Body of pancreas (tissue), 4 donors: ENCODE measurements around the gene BACH1. TPM values are rescaled to one million over a fixed set of nuclear protein-coding genes. Genes with fewer than 3 reads are reported as not detected.

ENCODE experiments used
- ATAC-seq: fragments of 150-250 bp; one replicate; pipeline ENCODE4 v1.9.1; 2016
- DNase-seq, 4 donors: peaks; one replicate each; pipeline ENCODE4 v3.0.0-alpha.2; 2019
- H3K27ac ChIP-seq, 4 donors: fragments of 200-600 bp; sonication (generic); 1 replicate in 3 of 4; 2 replicates in 1 of 4; pipeline versions ENCODE4 v1.5.1 to v1.6.1; 2016 to 2019; ENCODE audit warnings: mild to moderate bottlenecking in 1 of 4, mixed read lengths in 1 of 4, moderate library complexity in 1 of 4
- H3K27me3 ChIP-seq, 2 donors: fragments of 200-600 bp; sonication (generic); one replicate each; pipeline ENCODE4 v1.6.0; 2016; ENCODE audit warnings: mild to moderate bottlenecking in 1 of 2
- H3K36me3 ChIP-seq, 2 donors: fragments of 200-600 bp; sonication (generic); replicated peaks in 1 of 2; 2 replicates each; pipeline ENCODE4 v1.5.1; 2016; ENCODE audit warnings: low read depth in 2 of 2; ENCODE audit not compliant: insufficient read depth in 1 of 2
- H3K4me1 ChIP-seq: fragments of 200-600 bp; sonication (generic); one replicate; pipeline ENCODE4 v1.6.0; 2016
- H3K4me3 ChIP-seq, 2 donors: fragments of 200-600 bp; sonication (generic); 1 replicate in 1 of 2; 2 replicates in 1 of 2; pipeline ENCODE4 v1.5.1; 2016 to 2019
- H3K9me3 ChIP-seq, 3 donors: fragments of 200-600 bp; sonication (generic); 1 replicate in 2 of 3; 2 replicates in 1 of 3; pipeline ENCODE4 v1.5.1; 2016
- CTCF ChIP-seq, 7 experiments: fragments of 450-650 bp in 4 of 7; fragments of 200-600 bp in 3 of 7; sonication (generic) in 3 of 7; IDR thresholded peaks; one replicate each; pipeline ENCODE4 v1.5.1; 2016 to 2019; ENCODE audit warnings: antibody characterized with exemption in 7 of 7
- POLR2A ChIP-seq, 3 donors: fragments of 450-650 bp; IDR thresholded peaks; one replicate each; pipeline ENCODE4 v1.6.1; 2016; ENCODE audit warnings: antibody characterized with exemption in 3 of 3, mild to moderate bottlenecking in 2 of 3
- WGBS, 2 donors: methylation state at CpG; one replicate each; pipeline ENCODE4 v1.1.5; 2017; 5-methylcytosine and 5-hydroxymethylcytosine counted together
- intact Hi-C: fragments of 100-400 bp; cut with DNase I; formaldehyde crosslinking; loops from one replicate; pipeline ENCODE4 v1.15.1; 2023
- total RNA-seq, 2 donors: library from RNA; depleted of rRNA; stranded (reverse); fragments of >200 nt; gene quantifications; one replicate each; pipeline ENCODE4 v1.1.0, GENCODE V29; 2016

The BACH1 gene
- total RNA-seq, 2 donors from 2014 or later: 28.5 to 29.7 TPM

GRCh38 chr21:29321932-29322928 is 23.5 kb downstream of the BACH1 start:
- Histone ChIP-seq H3K9me3 (no peaks in the 10 kb centered on the region), H3K4me3 (no peak overlapping the region), H3K27ac (no peak overlapping the region), H3K4me1 (peaks cover 28% of the 10 kb centered on the region), H3K36me3 (peaks cover 8 to 10% of the 10 kb centered on the region in 2 donors), H3K27me3 (no peaks in the 10 kb centered on the region)
- TF ChIP-seq CTCF (IDR thresholded peaks at IDR 0.05): no peak
- TF ChIP-seq POLR2A (IDR thresholded peaks at IDR 0.05): no peak
- intact Hi-C loops: no loop called here
- DNase-seq (no peak), ATAC-seq (no peak)
- 85 to 88% methylated on average over 11 of the region's 11 CpGs for WGBS, 2 donors

- no peak for ATAC-seq
- peaks cover 15 to 16% of the 10 kb centered on the region in 2 donors for H3K36me3 ChIP-seq
Observed at GRCh38 chr21:29323189-29323588, 24.5 kb downstream of the BACH1 start.

GRCh38 chr21:29326914-29327554 is 28.3 kb downstream of the BACH1 start:
- no peaks in the 10 kb centered on the region for H3K9me3 ChIP-seq
- WGBS, 2 donors: 87 to 89% methylated on average over 10 of the region's 10 CpGs
- H3K27me3 ChIP-seq: no peaks in the 10 kb centered on the region
- DNase-seq (no peak), ATAC-seq (no peak)
- TF ChIP-seq POLR2A (IDR thresholded peaks at IDR 0.05): no peak
- TF ChIP-seq CTCF (IDR thresholded peaks at IDR 0.05): no peak
- intact Hi-C loops: no loop called here
- no peak overlapping the region for H3K27ac ChIP-seq
- no peak overlapping the region for H3K4me3 ChIP-seq
- peaks cover 3% of the 10 kb centered on the region for H3K4me1 ChIP-seq
- H3K36me3 ChIP-seq: peaks cover 15 to 16% of the 10 kb centered on the region in 2 donors

More at GRCh38 chr21:29323189-29323588, 24.5 kb downstream of the BACH1 start:
- TF ChIP-seq POLR2A (IDR thresholded peaks at IDR 0.05) (no peak), CTCF (IDR thresholded peaks at IDR 0.05) (no peak)
- H3K4me3 ChIP-seq: no peak overlapping the region
- H3K27ac ChIP-seq: no peak overlapping the region
- no peaks in the 10 kb centered on the region for H3K27me3 ChIP-seq
- DNase-seq: no peak
- H3K4me1 ChIP-seq: peaks cover 18% of the 10 kb centered on the region
- no peaks in the 10 kb centered on the region for H3K9me3 ChIP-seq
- 51 to 69% methylated on average over 5 to 6 of the region's 6 CpGs for WGBS, 2 donors
- intact Hi-C loops: no loop called here

GRCh38 chr21:29329406-29329805 is 30.7 kb downstream of the BACH1 start:
- Histone ChIP-seq H3K36me3 (peaks cover 15 to 16% of the 10 kb centered on the region in 2 donors), H3K9me3 (no peaks in the 10 kb centered on the region), H3K27ac (no peak overlapping the region), H3K4me3 (no peak overlapping the region), H3K27me3 (no peaks in the 10 kb centered on the region), H3K4me1 (peaks cover 5% of the 10 kb centered on the region)
- ATAC-seq: no peak
- DNase-seq: no peak
- intact Hi-C loops: no loop called here
- 84 to 85% methylated on average over 5 of the region's 5 CpGs for WGBS, 2 donors
- TF ChIP-seq POLR2A (IDR thresholded peaks at IDR 0.05): no peak
- TF ChIP-seq CTCF (IDR thresholded peaks at IDR 0.05): no peak
